Measurements from ENCODE around the gene TSNAXIP1. TPM values are rescaled to one million over a fixed set of nuclear protein-coding genes. Genes with fewer than 3 reads are reported as not detected.
"Not testable (repeated sequence)": the region's sequence is repeated elsewhere in the genome, so short reads cannot be mapped to it uniquely, and the experiment has no call there.

The TSNAXIP1 gene
- total RNA-seq, 1 donor from 2014 or later: 2.5 TPM

DNA sequence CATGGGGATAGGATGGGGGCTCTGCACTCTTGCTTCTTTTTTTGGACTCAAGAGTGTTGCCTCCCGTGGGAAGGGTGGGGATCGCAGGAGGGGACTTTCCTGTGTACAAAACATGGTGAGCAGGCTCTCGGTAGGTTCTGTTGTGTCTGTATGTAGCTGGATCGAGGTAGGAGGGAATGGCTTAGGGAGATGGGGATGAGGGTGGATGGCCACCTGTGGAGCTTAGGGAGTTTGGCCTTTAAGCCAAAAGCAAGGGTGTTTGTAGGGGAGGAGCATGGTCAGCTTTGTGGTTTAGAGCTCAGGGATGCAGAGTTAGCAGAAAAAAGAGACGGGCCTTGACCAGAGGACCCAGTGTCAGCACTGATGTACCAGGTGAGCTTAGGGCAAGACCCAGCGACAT lies 55.2 kb downstream of the TSNAXIP1 start:
- DNase-seq (ENCODE audit: low spot score): no peak

DNA sequence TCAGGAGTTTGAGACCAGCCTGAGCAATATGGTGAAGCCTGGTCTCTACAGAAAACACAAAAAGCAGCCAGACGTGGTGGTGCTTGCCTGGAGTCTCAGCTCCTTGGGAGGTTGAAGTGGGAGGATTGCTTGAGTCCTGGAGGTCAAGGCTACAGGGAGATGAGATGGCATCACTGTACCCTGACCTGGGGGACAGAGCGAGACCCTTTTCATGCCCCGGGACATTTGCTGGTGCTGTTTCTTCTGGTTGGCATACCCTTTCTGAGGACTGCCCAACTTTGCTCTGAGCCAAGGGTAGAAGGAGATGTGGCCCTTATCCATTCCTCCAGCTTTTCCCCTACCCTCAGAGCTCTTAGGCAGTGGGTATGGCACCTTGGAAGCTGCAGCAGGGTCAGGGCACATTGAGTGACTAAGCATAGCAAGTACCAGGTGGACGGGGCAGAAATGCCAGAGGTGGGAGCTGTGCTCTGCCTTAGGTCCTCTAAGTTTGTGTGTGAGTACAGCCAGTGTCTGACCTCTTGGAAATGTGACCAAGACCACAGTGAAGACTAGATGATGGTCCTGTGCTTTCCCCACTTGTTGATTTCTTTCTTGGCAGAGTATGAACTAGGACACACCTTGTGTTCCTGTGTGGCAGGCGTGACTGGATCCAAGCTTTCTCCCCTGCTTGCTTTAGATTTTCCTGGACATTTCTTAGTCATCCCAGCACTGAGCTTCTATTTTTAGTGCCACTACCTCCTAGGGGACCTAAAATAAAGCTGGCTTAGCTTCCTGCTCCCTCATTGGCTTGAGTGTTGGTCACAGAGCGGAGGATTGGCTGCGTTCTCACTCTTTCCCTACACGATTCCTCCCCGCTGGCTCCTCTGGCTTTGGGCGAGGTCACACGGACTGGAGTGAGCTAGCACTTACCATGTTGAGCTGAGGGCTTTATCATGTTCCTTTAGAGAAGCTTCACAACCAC lies 56.2 kb downstream of the TSNAXIP1 start:
- DNase-seq (ENCODE audit: low spot score): no peak

DNA sequence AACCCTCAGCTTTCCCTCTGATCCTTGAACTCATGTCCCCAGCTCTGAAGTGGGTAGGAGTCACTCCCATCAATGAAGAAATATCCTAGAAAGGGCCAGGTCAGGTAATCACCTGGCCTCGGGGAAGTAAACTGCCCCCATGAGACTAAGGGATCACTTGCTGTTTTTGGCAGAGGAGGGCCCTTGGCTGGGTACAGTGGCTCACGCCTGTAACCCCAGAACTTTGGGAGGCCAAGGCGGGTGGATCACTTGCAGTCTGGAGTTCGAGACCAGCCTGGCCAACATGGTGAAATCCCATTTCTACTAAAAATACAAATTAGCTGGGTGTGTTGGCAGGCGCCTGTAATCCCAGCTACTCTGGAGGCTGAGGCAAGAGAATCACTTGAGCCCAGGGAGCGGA lies 57.4 kb downstream of the TSNAXIP1 start:
- DNase-seq (ENCODE audit: low spot score): not testable (repeated sequence)

DNA sequence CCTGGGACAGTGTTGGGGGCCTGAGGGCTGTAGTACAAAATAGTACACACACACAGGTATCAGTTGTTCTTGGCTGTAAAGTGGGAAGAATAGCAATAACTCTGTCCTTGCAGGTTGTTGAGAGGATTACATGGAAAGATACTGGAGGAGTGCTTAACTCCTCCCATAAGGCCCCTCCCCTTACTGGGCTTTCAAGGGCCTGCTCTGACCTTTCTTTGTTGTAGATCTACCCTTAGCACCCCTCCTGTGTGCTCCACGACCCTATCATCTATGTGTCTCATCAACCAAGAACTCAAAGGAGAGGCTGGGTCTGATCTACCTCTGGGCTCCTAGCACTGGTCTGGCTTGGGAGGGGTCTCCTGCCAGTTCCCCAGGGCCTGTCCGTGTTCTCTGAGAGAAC lies 57.9 kb downstream of the TSNAXIP1 start:
- no peak for DNase-seq (ENCODE audit: low spot score)

DNA sequence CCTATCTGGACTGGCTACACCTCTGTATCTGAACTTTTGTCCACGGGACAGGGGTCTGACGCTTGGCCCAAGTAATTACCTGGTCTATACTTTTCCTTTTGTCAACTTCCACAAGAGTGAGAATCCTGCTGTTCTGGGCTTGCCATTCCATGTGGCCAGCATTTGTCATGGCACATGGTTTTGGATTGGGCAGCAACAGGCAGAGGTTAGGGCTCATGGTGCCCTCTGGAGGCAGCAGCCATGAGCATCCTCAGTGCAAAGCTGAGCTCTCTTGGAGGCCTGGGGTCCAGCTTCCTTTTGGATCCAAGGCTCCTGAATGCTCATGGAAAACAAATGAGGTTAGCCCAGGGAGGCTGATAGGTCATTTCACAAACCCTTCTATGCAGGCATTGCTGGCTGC lies 58.6 kb downstream of the TSNAXIP1 start:
- no peak for DNase-seq (ENCODE audit: low spot score)

DNA sequence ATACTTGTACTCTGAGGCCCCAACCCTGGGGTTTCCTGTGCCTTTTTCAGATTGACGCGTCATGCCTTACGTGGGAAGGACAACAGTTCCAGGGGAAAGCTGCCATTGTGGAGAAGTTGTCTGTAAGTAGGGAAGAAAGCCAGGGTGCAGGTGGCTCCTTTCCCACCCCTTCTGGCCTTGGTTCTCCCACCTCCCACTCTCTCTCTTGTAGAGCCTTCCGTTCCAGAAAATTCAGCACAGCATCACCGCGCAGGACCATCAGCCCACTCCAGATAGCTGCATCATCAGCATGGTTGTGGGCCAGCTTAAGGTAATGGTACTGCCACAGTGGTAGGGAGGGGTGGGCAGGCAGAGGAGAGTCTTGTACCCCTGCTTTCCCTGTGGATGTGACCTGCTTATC lies 61.6 kb downstream of the TSNAXIP1 start:
- DNase-seq (ENCODE audit: low spot score): no peak

DNA sequence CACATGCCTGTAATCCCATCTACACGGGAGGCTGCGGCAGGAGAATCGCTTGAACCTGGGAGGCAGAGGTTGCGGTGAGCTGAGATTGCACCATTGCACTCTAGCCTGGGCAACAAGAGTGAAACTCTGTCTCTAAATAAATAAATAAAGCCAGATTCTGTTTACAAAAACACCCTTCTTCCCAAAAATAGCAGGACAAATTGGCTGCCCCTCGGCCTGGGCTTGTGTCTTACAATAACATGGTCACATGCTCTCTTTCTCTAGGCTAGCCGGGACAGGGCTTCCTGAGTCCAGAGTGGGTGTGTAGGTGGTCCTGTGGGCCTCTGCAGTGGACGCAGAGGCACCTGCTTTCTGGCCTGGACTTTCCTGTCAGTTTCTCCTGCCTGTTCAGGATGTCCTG lies 63.0 kb downstream of the TSNAXIP1 start:
- no peak for DNase-seq (ENCODE audit: low spot score)

DNA sequence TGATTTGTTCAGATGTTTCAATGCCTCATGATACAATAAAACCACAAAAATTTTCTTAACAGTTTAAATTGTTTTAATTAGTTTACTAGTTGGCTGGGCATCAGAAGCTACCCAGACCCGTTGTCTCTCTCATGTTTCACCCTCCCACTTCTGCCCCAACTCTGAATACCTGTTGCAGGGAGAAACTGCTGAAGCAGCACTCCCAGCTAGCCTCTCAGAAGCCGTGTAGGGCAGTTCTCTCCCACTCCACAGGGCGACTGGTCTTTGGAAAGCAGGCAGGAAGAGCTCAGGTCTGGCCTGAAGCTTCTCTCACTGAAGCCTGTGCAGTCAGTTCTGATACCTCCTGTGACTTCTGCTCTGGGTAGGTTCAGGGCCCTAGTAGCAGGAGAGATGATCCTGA lies 64.6 kb downstream of the TSNAXIP1 start:
- no peak for DNase-seq (ENCODE audit: low spot score)

DNA sequence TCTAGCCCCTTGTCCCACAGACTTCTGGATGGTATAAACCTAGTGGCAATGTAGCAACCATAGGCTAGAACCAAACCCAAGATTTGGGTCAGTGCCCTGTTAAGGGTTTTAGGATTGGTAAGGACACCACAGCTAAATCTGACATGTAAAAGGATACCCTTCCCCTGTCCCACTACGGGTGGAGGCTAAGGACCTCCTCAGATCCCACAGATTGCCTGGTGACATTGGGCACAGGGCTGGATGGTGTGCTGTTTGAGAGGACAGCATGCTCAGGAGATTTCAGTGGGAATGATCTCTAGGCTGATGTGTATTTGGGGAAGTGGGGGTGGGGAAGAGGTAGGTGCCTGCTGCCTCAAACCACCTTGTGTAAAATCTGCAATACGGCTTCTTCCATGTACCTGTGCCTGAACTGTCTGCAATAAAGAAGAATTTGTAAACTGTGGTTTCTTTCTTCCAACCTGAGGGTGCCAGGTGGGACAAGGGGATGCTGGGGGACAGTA lies 65.5 kb downstream of the TSNAXIP1 start:
- DNase-seq (ENCODE audit: low spot score): no peak

DNA sequence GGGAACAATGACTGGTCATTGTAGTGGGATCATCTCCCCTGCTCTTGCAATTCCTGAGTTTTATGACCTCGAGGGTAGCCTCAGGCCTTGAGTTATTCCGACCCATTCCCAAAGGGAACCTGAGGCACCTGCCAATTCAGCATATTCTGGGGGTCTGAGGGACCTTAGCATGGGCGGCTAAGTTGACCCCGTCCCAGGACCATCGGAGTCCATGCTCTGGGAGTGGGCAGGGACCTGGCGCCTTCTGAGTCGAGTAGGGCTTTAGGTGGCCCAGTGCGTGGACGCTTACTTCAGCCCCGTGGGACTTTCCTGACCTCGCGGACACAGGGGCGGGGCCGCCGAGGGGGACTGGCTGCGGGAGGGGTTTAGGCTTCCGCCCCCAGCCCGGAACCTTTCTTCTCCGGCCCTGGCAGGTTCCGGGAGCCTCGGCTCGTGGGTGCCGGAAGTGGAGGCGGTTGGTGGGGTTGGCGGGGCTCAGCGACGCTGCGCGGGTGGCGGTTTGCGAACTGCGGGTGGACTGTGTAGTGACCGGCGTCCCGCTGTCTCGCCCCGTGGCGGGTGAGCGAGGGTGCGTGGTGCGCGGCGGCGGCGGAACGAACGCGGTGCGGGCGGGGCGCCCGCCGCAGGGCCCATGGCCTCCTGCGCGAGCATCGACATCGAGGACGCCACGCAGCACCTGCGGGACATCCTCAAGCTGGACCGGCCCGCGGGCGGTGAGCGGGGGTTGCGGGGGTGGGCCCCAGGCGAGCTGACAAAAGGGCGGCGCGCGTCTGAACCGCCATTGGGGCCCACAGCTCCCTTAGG lies 66.1 kb downstream of the TSNAXIP1 start, which contains the start of gene EDC4:
Gene EDC4 (plus strand): TSS at position 422 of the 804 bp plus-strand sequence. CDS start 210 bp downstream, at position 632.
- DNase-seq (ENCODE audit: low spot score): peak; percentile 83

DNA sequence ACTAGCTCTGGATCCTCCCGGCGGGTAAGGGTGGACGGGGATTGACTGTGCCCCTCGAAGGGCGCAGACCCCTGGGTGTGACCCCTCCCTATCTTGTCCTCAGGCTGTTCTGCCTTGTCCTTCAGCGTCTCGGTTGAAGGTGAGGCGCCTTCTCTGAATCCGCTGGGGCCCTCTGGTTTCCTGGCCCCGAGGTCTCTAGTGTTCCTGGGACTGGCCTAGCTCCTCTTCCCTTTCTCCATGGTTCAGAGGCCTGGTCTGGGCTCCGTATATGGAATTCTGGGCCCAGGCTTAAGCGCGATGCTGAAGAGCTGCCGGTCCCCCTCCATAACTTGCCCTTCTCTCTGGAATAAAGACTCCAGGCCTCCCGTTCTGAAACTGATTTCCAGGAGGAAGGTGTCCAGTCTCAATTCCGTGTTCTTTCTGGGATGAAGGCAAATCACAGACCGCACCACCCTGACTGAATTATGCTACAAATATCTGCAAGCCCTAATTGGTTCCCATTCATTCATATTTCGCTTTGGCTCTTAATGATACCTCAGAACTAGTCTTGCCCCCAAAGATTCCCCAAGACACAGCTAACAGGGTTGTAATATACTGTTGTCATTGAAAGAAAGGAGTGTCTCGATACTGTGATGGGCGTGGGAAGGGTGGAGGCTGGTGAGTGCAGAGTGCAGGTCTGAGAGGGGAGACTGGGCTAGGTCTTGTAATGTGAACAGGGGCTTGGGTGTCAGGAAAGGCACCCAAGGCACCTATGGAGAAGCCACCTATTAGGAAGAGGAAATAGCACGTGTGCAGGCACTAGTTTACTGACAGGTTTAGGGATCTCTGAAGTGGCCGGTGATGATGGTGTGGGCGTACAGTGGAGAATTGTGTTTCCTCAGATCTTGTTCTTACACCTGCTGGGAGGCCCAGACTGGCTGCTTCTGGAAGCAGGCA lies 67.0 kb downstream of the TSNAXIP1 start:
- DNase-seq (ENCODE audit: low spot score): no peak

DNA sequence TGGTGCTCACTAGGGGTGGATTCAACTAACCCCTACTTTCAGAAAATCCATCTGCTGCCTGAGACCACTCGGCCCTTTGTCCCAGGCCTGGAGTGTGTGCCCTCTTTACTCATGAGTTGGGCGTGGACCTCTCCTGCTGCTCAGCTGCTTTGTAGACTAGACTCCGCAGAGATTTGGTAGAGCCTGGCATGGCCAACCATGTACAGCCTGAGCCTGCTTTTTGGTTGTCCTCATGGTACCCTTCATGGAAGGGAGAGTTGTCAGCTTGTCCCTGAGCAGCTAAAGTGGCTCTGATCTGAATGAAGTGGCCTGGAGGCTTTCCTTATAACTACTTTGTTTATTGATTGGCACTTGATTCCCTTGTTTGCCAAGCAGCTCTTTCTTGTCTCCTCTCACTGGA lies 67.7 kb downstream of the TSNAXIP1 start:
- DNase-seq (ENCODE audit: low spot score): no peak

DNA sequence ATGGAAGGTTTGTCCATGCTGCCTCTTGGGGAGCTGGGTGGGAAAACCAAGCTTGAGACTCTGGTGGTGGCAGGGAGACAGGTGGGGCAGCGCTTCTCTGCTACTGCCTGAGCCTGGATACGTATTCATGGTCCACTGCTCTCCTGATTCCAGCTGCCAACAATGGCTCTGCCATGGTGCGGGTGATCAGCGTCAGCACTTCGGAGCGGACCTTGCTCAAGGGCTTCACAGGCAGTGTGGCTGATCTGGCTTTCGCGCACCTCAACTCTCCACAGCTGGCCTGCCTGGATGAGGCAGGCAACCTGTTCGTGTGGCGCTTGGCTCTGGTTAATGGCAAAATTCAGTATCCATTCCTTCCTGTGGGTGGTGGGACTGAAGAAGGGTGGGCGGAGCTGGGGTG lies 70.4 kb downstream of the TSNAXIP1 start:
- DNase-seq (ENCODE audit: low spot score): no peak

Other genes starting within 250 kb of the TSNAXIP1 start
- gene CTCF, start 244.4 kb upstream of the TSNAXIP1 start, total RNA-seq: 54.6 TPM
- gene CARMIL2, start 161.7 kb upstream of the TSNAXIP1 start, total RNA-seq: 5.7 TPM
- gene ACD, start 146.6 kb upstream of the TSNAXIP1 start, total RNA-seq: 14.3 TPM
- 1.6 TPM for gene PARD6A, start 145.9 kb upstream of the TSNAXIP1 start, total RNA-seq
- gene ENKD1, start 140.1 kb upstream of the TSNAXIP1 start, total RNA-seq: 18.0 TPM
- 2.7 TPM for gene C16orf86, start 140.1 kb upstream of the TSNAXIP1 start, total RNA-seq
- 36.5 TPM for gene GFOD2, start 87.6 kb upstream of the TSNAXIP1 start, total RNA-seq
- gene RANBP10, start 329 bp upstream of the TSNAXIP1 start, total RNA-seq: 25.3 TPM
- 22.8 TPM for gene THAP11, start 35.4 kb downstream of the TSNAXIP1 start, total RNA-seq
- 85.2 TPM for gene NUTF2, start 40.0 kb downstream of the TSNAXIP1 start, total RNA-seq
- gene CENPT, start 40.8 kb downstream of the TSNAXIP1 start, total RNA-seq: 50.9 TPM
- gene EDC4, start 66.2 kb downstream of the TSNAXIP1 start, total RNA-seq: 64.9 TPM
- gene NRN1L, start 78.0 kb downstream of the TSNAXIP1 start, total RNA-seq: not detected
- gene PSKH1, start 86.4 kb downstream of the TSNAXIP1 start, total RNA-seq: 31.2 TPM
- gene CTRL, start 125.0 kb downstream of the TSNAXIP1 start, total RNA-seq: 2.1 TPM
- gene PSMB10, start 130.0 kb downstream of the TSNAXIP1 start, total RNA-seq: 89.4 TPM
- gene LCAT, start 137.2 kb downstream of the TSNAXIP1 start, total RNA-seq: 47.3 TPM
- gene SLC12A4, start 161.7 kb downstream of the TSNAXIP1 start, total RNA-seq: 93.1 TPM
- not detected for gene DPEP3, start 173.6 kb downstream of the TSNAXIP1 start, total RNA-seq
- gene DPEP2, start 192.6 kb downstream of the TSNAXIP1 start, total RNA-seq: 7.0 TPM
- gene DPEP2NB, start 209.0 kb downstream of the TSNAXIP1 start, total RNA-seq: not detected
- gene DDX28, start 216.3 kb downstream of the TSNAXIP1 start, total RNA-seq: 15.5 TPM
- gene DUS2, start 216.4 kb downstream of the TSNAXIP1 start, total RNA-seq: 26.6 TPM

Data from ureter (tissue), 1 donor.